HEK293 (cell line): ENCODE data around the gene ZBTB20.

ENCODE experiments used
- CTCF ChIA-PET: fragments of 350-600 bp; formaldehyde crosslinking; extraction: SDS; loops from one replicate; lab custom pipeline; 2021; ENCODE audit warnings: antibody characterized with exemption; lab: Yijun Ruan, JAX
- POLR2A ChIA-PET: fragments of 300-600 bp; formaldehyde crosslinking; extraction: SDS; loops from one replicate; lab custom pipeline; 2020; ENCODE audit warnings: antibody characterized with exemption, inconsistent platforms; lab: Yijun Ruan, JAX
- H3K27ac ChIP-seq: fragments of 200-500 bp; sonication (Bioruptor generic); 2 replicates; pipeline ENCODE4 v1.5.1; 2014; ENCODE audit warnings: low read depth, low read length, control low read depth, inconsistent platforms; ENCODE audit errors: extremely low read depth
- H3K36me3 ChIP-seq, 2 experiments: fragments of 200-500 bp in 1 of 2; sonication (Bioruptor generic) in 1 of 2; 1 replicate in 1 of 2; 2 replicates in 1 of 2; pipeline ENCODE4 v1.5.1; 2014 to 2017; ENCODE audit warnings: inconsistent platforms in 2 of 2, low read length in 2 of 2; ENCODE audit not compliant: control insufficient read depth in 2 of 2, insufficient read depth in 1 of 2
- H3K4me1 ChIP-seq: fragments of 200-500 bp; sonication (Bioruptor generic); 2 replicates; pipeline ENCODE4 v1.5.1; 2014; ENCODE audit warnings: mild to moderate bottlenecking, low read length, inconsistent platforms; ENCODE audit not compliant: control insufficient read depth, insufficient read depth
- H3K4me3 ChIP-seq: 2 replicates; pipeline ENCODE4 v1.5.1; 2011; ENCODE audit warnings: low read depth, mild to moderate bottlenecking, control low read depth, low read length, moderate library complexity
- H3K9me3 ChIP-seq: fragments of 200-500 bp; sonication (Bioruptor generic); 2 replicates; pipeline ENCODE4 v1.5.1; 2014; ENCODE audit warnings: low read depth, low read length, inconsistent platforms; ENCODE audit not compliant: control insufficient read depth, insufficient read depth
- IKZF3 ChIP-seq: fragments of 450-650 bp; IDR thresholded peaks from 2 replicates; pipeline ENCODE4 v1.5.0; 2018; ENCODE audit warnings: missing biosample characterization, mild to moderate bottlenecking, missing genetic modification characterization, moderate library complexity
- KLF8 ChIP-seq: fragments of 450-650 bp; formaldehyde crosslinking; IDR thresholded peaks from 2 replicates; pipeline ENCODE4 v1.5.1; 2016; ENCODE audit warnings: missing biosample characterization, missing genetic modification characterization
- PRDM1 ChIP-seq: fragments of 450-650 bp; formaldehyde crosslinking; IDR thresholded peaks from 2 replicates; pipeline ENCODE4; 2016; ENCODE audit warnings: missing biosample characterization, missing genetic modification characterization
- SCRT2 ChIP-seq: fragments of 450-650 bp; formaldehyde crosslinking; IDR thresholded peaks from 2 replicates; pipeline ENCODE4 v1.5.1; 2016; ENCODE audit warnings: missing biosample characterization, missing genetic modification characterization
- SP3 ChIP-seq: fragments of 450-650 bp; formaldehyde crosslinking; IDR thresholded peaks from 2 replicates; pipeline ENCODE4 v1.5.1; 2016; ENCODE audit warnings: missing biosample characterization, missing genetic modification characterization
- ZBTB20 ChIP-seq: fragments of 450-650 bp; formaldehyde crosslinking; IDR thresholded peaks from 2 replicates; pipeline ENCODE4 v1.5.1; 2016; ENCODE audit warnings: missing biosample characterization, missing genetic modification characterization
- ZNF132 ChIP-seq: fragments of 450-650 bp; formaldehyde crosslinking; IDR thresholded peaks from 2 replicates; pipeline ENCODE4 v1.5.1; 2017; ENCODE audit warnings: missing biosample characterization, missing genetic modification characterization, borderline replicate concordance
- ZNF248 ChIP-seq: fragments of 450-650 bp; formaldehyde crosslinking; IDR thresholded peaks from 2 replicates; pipeline ENCODE4 v1.5.1; 2017; ENCODE audit warnings: missing biosample characterization, missing genetic modification characterization
- ZNF266 ChIP-seq: fragments of 450-650 bp; formaldehyde crosslinking; IDR thresholded peaks from 2 replicates; pipeline ENCODE4 v1.5.1; 2016; ENCODE audit warnings: missing biosample characterization, missing genetic modification characterization, low read depth
- ZNF354C ChIP-seq: fragments of 450-650 bp; formaldehyde crosslinking; IDR thresholded peaks from 2 replicates; pipeline ENCODE4 v1.5.1; 2016; ENCODE audit warnings: missing biosample characterization, missing genetic modification characterization, low read depth, borderline replicate concordance
- ZNF416 ChIP-seq: fragments of 450-650 bp; formaldehyde crosslinking; IDR thresholded peaks from 2 replicates; pipeline ENCODE4 v1.5.1; 2016; ENCODE audit warnings: missing biosample characterization, missing genetic modification characterization
- ZNF514 ChIP-seq: fragments of 450-650 bp; formaldehyde crosslinking; IDR thresholded peaks from 2 replicates; pipeline ENCODE4 v1.5.1; 2016; ENCODE audit warnings: missing biosample characterization, missing genetic modification characterization
- ZNF585B ChIP-seq: fragments of 450-650 bp; formaldehyde crosslinking; IDR thresholded peaks from 2 replicates; pipeline ENCODE4 v1.5.1; 2016; ENCODE audit warnings: missing biosample characterization, missing genetic modification characterization
- ZNF610 ChIP-seq: fragments of 450-650 bp; formaldehyde crosslinking; IDR thresholded peaks from 2 replicates; pipeline ENCODE4 v1.5.1; 2016; ENCODE audit warnings: missing biosample characterization, missing genetic modification characterization, borderline replicate concordance
- ZNF621 ChIP-seq: fragments of 450-650 bp; formaldehyde crosslinking; IDR thresholded peaks from 2 replicates; pipeline ENCODE4 v1.5.1; 2017; ENCODE audit warnings: missing biosample characterization, missing genetic modification characterization
- ZNF624 ChIP-seq: fragments of 450-650 bp; formaldehyde crosslinking; IDR thresholded peaks from 2 replicates; pipeline ENCODE4 v1.5.1; 2017; ENCODE audit warnings: missing biosample characterization, missing genetic modification characterization
- ZNF629 ChIP-seq: fragments of 450-650 bp; formaldehyde crosslinking; IDR thresholded peaks from 2 replicates; pipeline ENCODE4 v1.5.1; 2017; ENCODE audit warnings: missing biosample characterization, missing genetic modification characterization
- ZNF660 ChIP-seq: fragments of 450-650 bp; IDR thresholded peaks from 2 replicates; pipeline ENCODE4 v1.5.1; 2018; ENCODE audit warnings: missing biosample characterization, mild to moderate bottlenecking, missing genetic modification characterization
- ZSCAN30 ChIP-seq: fragments of 450-650 bp; IDR thresholded peaks from 2 replicates; pipeline ENCODE4 v1.5.1; 2018; ENCODE audit warnings: missing biosample characterization, mild to moderate bottlenecking, missing genetic modification characterization, moderate library complexity
- TF ChIP-seq, protein P1 (sequence below): fragments of 450-650 bp; formaldehyde crosslinking; IDR thresholded peaks from 2 replicates; pipeline ENCODE4 v1.5.1; 2016; ENCODE audit warnings: missing biosample characterization, missing genetic modification characterization
- TF ChIP-seq, protein P2 (sequence below): fragments of 450-650 bp; formaldehyde crosslinking; IDR thresholded peaks from 2 replicates; pipeline ENCODE4 v1.5.1; 2017; ENCODE audit warnings: missing biosample characterization, missing genetic modification characterization
- TF ChIP-seq, protein P3 (sequence below): fragments of 450-650 bp; formaldehyde crosslinking; IDR thresholded peaks from 2 replicates; pipeline ENCODE4 v1.5.1; 2016; ENCODE audit warnings: missing biosample characterization, missing genetic modification characterization
- TF ChIP-seq, protein P4 (sequence below): fragments of 450-650 bp; formaldehyde crosslinking; IDR thresholded peaks from 2 replicates; pipeline ENCODE4 v1.5.1; 2016; ENCODE audit warnings: missing biosample characterization, missing genetic modification characterization
- TF ChIP-seq, protein P5 (sequence below): fragments of 450-650 bp; formaldehyde crosslinking; IDR thresholded peaks from 2 replicates; pipeline ENCODE4 v1.5.1; 2016; ENCODE audit warnings: missing biosample characterization, missing genetic modification characterization
- TF ChIP-seq, protein P6 (sequence below): fragments of 450-650 bp; IDR thresholded peaks from 2 replicates; pipeline ENCODE4 v1.5.1; 2018; ENCODE audit warnings: missing biosample characterization, missing genetic modification characterization
- TF ChIP-seq, protein P7 (sequence below): fragments of 450-650 bp; formaldehyde crosslinking; IDR thresholded peaks from 2 replicates; pipeline ENCODE4 v1.5.1; 2016; ENCODE audit warnings: missing biosample characterization, missing genetic modification characterization

The ZBTB20 gene

DNA sequence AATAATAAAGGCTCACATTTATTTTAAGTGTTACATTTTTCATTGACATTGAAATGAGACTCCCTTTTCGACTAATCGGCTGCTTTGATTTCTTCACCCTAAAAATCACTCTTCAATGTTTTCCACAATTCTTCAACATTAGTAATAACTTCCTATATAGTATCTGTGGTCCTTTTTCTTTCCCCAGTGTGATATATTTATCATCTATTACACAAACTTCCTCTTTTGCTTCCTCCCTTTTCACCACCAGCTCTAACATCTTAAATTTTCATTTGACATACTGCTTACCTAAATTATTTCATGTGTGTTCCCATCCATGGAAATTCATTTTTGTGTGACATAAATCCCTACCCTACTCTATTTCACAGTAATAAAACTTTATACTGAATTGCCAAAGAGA lies 608.9 kb downstream of the ZBTB20 start (continued):
- TF ChIP-seq, protein P1, sequence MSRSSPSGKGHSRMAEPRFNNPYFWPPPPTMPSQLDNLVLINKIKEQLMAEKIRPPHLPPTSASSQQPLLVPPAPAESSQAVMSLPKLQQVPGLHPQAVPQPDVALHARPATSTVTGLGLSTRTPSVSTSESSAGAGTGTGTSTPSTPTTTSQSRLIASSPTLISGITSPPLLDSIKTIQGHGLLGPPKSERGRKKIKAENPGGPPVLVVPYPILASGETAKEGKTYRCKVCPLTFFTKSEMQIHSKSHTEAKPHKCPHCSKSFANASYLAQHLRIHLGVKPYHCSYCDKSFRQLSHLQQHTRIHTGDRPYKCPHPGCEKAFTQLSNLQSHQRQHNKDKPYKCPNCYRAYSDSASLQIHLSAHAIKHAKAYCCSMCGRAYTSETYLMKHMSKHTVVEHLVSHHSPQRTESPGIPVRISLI (tag by site-specific recombination) = no peak
- TF ChIP-seq SCRT2 (tag by site-specific recombination) (no peak), ZNF354C (tag by site-specific recombination) (no peak), IKZF3 (no peak), ZNF514 (tag by site-specific recombination) (no peak), ZSCAN30 (tag by site-specific recombination) (no peak), ZNF660 (tag by site-specific recombination) (no peak)
- TF ChIP-seq, protein P2, sequence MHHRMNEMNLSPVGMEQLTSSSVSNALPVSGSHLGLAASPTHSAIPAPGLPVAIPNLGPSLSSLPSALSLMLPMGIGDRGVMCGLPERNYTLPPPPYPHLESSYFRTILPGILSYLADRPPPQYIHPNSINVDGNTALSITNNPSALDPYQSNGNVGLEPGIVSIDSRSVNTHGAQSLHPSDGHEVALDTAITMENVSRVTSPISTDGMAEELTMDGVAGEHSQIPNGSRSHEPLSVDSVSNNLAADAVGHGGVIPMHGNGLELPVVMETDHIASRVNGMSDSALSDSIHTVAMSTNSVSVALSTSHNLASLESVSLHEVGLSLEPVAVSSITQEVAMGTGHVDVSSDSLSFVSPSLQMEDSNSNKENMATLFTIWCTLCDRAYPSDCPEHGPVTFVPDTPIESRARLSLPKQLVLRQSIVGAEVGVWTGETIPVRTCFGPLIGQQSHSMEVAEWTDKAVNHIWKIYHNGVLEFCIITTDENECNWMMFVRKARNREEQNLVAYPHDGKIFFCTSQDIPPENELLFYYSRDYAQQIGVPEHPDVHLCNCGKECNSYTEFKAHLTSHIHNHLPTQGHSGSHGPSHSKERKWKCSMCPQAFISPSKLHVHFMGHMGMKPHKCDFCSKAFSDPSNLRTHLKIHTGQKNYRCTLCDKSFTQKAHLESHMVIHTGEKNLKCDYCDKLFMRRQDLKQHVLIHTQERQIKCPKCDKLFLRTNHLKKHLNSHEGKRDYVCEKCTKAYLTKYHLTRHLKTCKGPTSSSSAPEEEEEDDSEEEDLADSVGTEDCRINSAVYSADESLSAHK = no peak

DNA sequence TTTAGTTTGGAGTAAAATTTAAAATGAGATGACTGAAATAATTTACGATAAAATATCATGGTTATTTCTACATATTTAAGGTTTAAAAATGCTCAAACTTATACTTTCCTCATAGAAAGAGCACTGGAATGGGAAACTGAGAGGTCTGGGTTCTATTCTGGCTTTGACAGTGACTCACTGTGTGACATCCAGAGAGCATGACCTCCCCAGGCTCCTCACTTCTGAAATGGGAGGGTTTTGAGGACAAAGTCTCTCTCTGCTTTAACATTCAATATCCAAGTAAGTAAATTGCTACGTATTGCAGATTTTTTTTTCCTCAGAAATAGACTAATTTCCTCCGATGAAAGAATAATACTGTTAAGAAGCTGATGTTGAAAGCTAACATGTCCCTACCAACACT lies 618.6 kb downstream of the ZBTB20 start:
- H3K4me1 ChIP-seq = no peaks in the 10 kb centered on the region
- ChIA-PET POLR2A (no interaction called here), CTCF (interaction anchor here (0.7 to 0.9 kb wide), 5 partner anchors 14 to 371 kb away, joined by 3 to 6 read pairs (median 4); no protein-coding TSS in a partner anchor)
- H3K9me3 ChIP-seq = no peaks in the 10 kb centered on the region
- H3K36me3 ChIP-seq = no peaks in the 10 kb centered on the region
- no peak overlapping the region for H3K27ac ChIP-seq
- no peak overlapping the region for H3K4me3 ChIP-seq
- TF ChIP-seq ZNF248 (tag by site-specific recombination) (no peak), ZNF585B (tag by site-specific recombination) (no peak), SP3 (no peak), PRDM1 (no peak), ZNF621 (tag by site-specific recombination) (no peak), ZNF624 (tag by site-specific recombination) (no peak), ZNF629 (tag by site-specific recombination) (no peak), ZNF416 (no peak), KLF8 (no peak), ZBTB20 (tag by site-specific recombination) (no peak), ZNF266 (no peak), ZNF132 (tag by site-specific recombination) (no peak), ZNF610 (tag by site-specific recombination) (no peak)
- TF ChIP-seq, protein P3, sequence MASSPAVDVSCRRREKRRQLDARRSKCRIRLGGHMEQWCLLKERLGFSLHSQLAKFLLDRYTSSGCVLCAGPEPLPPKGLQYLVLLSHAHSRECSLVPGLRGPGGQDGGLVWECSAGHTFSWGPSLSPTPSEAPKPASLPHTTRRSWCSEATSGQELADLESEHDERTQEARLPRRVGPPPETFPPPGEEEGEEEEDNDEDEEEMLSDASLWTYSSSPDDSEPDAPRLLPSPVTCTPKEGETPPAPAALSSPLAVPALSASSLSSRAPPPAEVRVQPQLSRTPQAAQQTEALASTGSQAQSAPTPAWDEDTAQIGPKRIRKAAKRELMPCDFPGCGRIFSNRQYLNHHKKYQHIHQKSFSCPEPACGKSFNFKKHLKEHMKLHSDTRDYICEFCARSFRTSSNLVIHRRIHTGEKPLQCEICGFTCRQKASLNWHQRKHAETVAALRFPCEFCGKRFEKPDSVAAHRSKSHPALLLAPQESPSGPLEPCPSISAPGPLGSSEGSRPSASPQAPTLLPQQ (tag by site-specific recombination) = no peak
- TF ChIP-seq, protein P4, sequence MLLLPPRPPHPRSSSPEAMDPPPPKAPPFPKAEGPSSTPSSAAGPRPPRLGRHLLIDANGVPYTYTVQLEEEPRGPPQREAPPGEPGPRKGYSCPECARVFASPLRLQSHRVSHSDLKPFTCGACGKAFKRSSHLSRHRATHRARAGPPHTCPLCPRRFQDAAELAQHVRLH (tag by site-specific recombination) = no peak
- TF ChIP-seq, protein P5, sequence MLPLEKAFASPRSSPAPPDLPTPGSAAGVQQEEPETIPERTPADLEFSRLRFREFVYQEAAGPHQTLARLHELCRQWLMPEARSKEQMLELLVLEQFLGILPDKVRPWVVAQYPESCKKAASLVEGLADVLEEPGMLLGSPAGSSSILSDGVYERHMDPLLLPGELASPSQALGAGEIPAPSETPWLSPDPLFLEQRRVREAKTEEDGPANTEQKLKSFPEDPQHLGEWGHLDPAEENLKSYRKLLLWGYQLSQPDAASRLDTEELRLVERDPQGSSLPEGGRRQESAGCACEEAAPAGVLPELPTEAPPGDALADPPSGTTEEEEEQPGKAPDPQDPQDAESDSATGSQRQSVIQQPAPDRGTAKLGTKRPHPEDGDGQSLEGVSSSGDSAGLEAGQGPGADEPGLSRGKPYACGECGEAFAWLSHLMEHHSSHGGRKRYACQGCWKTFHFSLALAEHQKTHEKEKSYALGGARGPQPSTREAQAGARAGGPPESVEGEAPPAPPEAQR (tag by site-specific recombination) = no peak
- TF ChIP-seq, protein P6, sequence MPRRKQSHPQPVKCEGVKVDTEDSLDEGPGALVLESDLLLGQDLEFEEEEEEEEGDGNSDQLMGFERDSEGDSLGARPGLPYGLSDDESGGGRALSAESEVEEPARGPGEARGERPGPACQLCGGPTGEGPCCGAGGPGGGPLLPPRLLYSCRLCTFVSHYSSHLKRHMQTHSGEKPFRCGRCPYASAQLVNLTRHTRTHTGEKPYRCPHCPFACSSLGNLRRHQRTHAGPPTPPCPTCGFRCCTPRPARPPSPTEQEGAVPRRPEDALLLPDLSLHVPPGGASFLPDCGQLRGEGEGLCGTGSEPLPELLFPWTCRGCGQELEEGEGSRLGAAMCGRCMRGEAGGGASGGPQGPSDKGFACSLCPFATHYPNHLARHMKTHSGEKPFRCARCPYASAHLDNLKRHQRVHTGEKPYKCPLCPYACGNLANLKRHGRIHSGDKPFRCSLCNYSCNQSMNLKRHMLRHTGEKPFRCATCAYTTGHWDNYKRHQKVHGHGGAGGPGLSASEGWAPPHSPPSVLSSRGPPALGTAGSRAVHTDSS (tag by site-specific recombination) = no peak
- TF ChIP-seq, protein P7, sequence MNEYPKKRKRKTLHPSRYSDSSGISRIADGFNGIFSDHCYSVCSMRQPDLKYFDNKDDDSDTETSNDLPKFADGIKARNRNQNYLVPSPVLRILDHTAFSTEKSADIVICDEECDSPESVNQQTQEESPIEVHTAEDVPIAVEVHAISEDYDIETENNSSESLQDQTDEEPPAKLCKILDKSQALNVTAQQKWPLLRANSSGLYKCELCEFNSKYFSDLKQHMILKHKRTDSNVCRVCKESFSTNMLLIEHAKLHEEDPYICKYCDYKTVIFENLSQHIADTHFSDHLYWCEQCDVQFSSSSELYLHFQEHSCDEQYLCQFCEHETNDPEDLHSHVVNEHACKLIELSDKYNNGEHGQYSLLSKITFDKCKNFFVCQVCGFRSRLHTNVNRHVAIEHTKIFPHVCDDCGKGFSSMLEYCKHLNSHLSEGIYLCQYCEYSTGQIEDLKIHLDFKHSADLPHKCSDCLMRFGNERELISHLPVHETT (tag by site-specific recombination) = no peak
